ENCODE results near the gene ADAMTS19.

Gene ADAMTS19

DNA sequence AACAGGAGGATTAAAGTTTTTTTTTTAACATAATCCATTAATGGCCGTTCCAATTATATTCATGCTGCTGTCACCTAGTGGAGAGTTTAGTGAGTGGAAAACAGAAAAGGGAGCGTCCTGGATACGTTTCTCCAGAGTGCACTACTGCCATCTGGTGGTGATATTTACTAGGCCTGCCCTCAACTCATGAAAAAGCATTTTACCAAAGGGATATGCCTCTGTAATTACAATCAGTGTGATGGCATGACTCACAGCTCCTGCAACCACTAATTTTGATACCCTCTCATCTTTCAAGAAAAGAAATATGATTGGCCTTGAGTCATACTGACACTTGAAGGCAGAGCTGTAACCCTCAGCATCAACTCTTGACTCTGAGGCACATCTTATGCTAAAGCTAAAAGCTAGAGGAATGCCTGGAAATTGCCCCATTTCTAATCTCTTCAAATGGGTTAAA lies 307.9 kb downstream of the ADAMTS19 start:
- peak in 11 of 14 donors; percentile 10 to 60 (median 38) for DNase-seq

DNA sequence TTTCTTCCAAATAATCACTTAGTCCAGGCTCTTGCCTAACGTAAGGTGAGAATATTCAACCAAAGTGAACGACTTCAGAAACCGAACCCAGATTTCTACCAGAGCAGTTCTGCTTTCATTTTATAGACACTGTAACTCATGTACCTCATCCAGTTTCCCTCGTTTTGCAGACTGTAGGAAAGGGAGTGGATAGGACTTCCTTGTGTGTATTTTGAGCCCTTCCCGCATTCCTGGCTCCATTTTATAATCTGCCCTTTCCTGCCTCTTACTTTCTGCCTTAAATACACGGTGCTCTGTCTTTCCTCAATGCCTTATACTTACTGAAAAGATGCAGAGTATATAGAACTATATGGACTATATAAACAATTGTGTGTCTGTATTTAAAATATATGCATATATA lies 308.6 kb downstream of the ADAMTS19 start:
- no peak for DNase-seq

DNA sequence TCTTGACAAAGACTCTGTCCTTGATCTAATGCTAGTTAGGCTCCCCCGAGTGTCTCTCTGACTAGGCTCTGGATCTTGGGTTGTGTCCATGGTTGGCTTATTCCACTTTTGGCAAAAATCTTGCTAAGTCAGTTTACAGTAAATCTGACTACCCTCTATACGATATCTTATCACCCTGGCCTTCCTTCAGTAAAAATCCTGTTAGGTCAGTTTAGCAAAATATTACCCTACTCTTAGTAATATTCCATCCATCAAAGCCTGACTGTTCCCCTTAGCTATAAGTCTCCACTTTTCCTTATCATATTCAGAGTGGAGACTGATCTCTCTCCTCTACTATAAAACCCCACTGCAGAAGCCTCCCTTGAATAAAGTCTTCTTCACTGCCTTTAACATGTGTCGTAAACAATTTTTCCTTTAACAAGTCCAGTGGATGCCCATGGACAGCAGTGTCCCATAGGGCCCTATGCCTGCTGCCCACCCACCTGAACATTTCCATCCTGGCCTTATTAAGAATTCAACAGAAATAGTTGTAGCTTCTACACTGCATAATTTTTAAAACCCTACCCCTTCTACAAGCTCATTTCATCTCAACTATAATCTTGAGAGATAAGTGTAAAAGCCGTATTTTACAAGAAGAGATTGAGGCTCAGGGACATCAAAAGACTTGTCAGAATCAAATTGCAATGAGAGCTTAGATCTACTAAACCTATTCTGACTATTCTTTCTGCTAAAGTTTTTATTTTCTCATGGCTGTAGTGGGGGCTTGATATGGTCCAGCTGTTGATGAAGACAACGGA lies 310.1 kb downstream of the ADAMTS19 start:
- DNase-seq, result no peak

DNA sequence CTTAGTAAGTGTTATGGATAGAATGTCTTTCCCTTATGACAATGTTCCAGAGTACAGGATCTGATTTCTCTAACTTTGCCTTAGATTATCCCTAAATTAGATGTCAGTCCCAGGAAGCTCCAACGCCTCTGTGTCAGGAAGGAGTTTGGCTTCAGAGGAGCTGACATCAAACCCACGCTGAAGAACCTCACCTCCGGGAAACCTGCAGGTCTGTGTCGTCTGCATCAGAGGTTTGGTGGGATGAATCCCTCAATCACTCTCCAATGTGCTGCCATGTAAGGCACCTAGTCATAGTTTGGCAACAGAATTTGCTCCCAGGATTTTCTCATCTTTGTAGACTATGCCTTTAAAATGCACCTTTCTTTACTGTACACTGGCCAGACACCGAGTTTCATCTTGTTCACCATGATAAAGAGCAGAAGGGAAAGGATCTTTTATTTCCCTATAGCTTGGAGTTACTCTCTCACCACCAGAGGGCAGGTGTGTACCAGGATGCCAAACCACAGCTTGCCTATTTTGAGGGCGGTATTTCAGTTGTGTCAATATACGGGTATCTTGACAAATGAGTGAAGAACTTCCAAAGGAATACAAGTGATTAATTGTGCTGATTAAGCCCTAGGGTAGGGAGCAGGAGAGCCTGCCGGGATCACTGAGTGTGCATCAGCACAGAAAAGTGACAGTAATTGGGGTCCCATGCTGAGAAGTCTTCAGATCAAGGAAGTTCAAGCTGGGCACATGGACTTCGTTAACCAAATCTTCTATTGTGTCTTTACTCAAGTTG lies 311.1 kb downstream of the ADAMTS19 start:
- peak in 8 of 14 donors; percentile 3 to 42 (median 24) for DNase-seq

DNA sequence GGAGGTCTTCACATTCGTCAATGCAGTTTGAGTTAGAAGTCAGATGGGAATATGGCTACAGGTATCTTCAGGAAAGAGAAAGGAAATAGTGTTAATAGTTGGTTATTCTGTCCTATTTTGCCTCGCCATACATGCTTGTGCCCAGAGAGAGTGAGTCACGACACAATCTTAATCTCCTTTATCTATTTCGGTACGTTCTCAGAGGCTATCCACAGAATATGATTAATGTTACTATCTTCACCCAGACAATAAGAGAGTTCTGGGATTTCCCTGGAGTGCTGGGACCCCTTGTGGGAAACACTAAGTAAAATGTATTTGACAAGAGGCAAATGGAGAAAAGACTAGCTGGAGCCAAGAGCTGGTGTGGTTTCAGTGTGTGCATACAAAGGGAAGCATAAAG lies 313.3 kb downstream of the ADAMTS19 start:
- DNase-seq, result no peak

DNA sequence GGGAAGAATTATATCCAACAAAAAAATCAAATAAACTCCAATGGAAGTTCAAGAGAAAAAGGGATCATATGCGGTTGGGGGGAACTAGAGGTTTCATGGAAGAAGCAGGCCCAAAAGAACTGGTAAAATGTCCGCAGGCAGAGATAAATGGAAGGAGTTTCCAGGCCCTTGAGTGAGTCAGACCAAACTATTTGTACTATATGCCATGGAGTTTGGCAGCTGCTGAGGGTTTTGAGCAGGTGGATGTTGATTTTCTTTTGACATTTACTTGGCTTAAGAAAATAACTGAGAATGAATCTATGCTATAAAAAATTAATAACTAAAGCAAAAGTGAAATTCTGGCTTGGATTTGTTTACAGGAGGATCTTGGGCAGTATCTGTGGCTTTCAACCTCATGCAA lies 321.5 kb downstream of the ADAMTS19 start:
- no peak for DNase-seq
